GOT3 (cell line): ENCODE measurements around the gene WWOX.

ENCODE experiments used
- DNase-seq: peaks from one replicate; lab custom pipeline; 2025; ENCODE audit warnings: mixed read lengths; lab: John Stamatoyannopoulos, UW

WWOX gene

DNA sequence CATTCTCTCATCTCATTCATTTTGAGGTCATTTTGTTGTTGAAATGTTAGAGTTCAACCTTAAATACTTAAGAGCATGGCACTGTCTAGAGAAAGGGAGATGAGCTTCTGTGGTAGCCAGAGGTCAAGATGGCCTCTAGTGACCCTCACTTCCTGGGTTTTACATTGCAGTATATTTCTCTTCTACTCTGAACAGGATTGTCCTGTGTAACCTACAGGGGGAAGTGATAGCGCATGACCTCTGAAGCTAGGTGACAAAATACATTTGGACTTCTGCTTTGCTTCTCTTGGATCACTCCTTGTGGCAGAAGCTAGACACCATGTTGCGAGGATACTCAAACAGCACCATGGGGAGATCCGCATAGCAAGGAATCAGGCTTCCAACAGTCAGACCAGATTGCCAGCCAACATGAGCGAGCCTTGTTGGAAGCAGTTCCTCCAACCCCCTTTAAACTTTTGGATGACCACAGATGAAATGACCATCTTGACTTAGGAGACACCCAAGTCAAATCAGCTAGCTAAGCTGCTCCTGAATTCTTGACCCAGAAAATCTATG is 752.7 kb downstream of the WWOX start:
- DNase-seq: no peak

DNA sequence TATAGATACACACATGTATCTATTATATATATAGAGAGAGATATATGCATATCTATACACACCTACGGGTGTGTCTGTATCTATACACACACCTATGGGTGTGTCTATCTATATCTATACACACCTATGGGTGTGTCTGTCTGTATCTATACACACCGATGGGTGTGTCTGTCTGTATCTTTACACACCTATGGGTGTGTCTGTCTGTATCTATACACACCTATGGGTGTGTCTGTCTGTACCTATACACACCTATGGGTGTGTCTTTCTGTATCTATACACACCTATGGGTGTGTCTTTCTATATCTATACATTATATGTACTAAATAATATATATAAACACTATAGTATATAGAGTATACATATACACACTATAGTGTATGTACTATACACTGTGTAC is 762.6 kb downstream of the WWOX start:
- no peak for DNase-seq

DNA sequence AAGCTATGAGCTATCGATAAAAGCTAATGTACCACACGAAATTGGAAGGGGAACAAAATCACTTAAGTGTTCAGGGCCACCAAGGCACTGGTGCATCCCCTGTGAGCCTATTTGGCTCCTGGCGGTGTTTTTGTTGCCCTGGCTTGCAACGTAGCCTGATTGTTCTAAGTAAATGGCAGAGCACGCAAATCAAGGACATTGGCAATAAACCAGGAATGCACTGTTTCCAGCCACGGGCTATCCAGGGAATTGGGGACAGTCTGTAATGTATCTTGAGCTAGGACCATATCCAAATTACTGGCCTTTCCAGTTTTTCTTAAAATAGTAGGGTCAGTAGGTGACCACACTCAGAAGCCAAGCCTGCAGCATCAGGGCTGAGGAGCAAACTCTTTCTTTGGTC is 767.1 kb downstream of the WWOX start:
- no peak for DNase-seq

DNA sequence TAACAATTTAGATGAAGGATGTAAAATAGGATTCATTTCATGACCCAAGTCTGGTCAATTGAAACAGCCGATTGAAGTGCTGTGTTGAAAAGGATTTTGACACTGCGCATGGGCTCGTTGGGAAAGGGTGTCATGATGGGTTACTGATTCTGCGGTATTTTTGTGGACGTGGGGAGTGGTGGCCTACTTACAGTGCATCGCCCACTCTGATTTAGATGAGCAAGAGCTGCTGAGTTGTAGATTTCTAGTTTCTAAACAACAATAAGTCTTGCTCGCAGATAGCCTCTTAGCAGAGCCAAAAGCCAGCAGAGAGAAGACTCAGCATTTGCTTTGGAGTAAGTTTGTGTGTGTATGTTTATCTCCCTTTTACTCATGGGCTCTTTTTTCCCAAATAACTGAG is 770.0 kb downstream of the WWOX start:
- DNase-seq: no peak

DNA sequence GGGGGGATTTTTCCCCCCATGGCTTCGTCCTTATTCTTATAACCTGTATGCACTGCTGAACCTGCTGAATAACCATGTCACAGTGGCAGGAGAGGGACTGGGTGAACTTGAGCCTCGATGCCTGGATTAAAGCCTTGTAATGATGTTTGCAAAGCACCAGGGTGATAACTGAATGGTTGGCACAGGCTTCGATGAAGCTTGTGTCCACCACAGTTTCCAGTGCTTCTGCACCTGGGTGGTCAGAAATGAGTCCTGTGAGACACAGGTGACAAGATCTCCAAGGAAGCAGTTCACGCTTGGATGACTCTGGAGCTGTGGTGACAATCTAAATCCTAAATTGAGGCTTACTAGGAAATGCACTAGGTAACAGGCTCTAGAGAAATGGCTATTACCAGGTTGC is 771.8 kb downstream of the WWOX start:
- DNase-seq: no peak

DNA sequence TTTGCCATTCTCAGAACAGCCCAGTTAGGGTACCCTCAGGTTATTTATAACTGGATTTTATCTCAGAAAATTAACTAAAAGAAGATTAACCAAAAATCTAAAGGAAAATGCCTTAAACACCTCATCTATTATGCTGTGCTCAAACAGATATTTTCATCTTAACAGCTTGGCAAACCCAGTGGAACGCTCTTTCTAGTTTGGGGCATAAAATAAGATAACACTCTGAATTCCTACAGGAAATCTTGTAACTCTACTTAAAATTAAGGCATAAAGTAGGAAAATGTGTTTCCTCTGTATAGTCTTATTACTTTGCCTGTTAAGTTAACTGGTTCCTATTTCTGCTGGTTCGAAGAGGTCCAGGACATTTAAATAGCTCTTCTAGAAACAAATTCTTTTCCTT is 777.2 kb downstream of the WWOX start:
- no peak for DNase-seq

DNA sequence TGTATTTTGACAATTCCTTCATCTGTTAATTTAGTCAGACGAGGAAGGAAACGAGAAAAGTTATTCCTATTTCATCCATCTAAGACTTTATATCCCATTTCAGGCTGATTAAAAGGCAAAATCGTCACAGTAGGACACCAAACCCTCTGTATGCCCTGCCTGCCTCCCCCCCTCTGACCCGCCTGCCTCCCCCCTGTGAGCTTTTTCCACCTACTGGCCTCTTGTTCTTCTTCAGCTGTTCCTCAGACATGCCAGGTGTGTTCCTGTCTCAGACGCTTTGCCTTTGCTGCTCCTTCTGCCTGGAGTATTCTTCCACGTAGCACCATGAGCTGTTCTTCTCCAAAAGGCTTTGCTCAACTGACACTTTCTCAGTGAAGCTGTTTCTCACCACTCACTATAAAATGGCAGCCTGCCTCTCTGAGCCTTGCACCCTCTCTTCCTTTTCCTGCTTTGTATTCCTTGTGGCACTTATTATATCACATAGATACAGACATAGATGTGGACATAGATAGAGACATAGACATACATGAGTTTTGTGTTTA is 777.7 kb downstream of the WWOX start:
- DNase-seq: no peak

DNA sequence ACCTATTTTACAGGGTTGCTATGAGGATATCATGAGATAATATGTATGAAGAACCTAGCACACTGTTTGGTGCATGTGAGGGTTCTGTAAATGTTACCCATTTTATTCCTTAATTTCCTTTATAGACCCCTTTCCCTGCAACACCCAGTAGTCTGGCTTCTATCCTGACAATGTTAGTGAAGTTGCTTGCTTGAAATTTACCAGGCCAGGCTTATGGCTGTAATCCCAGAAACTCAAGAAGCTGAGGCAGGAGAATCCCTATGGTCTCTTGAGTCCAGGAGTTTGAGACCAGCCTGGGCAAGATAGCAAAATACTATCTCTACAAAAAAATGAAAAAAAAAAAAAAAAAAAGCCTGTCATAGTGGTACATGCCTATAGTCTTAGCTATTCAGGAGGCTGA is 779.1 kb downstream of the WWOX start:
- no peak for DNase-seq

DNA sequence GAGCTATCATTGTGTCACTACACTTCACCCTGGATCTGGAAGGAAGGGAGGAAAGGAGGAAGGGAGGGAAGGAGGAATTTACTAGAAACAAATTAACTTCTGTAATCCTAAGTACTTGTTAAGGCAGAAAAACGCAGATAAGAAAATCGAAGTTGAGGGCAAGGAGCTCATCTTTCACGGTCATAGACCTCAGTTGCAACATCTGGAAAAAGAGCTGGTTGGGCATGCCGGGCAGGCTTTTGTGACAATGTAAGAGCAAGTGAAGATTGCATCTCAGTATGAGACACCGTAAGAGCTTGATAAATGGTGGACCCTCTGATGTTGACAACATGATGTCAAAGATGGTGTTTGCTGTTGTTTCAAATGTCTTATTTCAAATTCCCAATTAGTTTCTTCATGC is 779.6 kb downstream of the WWOX start:
- DNase-seq: no peak

DNA sequence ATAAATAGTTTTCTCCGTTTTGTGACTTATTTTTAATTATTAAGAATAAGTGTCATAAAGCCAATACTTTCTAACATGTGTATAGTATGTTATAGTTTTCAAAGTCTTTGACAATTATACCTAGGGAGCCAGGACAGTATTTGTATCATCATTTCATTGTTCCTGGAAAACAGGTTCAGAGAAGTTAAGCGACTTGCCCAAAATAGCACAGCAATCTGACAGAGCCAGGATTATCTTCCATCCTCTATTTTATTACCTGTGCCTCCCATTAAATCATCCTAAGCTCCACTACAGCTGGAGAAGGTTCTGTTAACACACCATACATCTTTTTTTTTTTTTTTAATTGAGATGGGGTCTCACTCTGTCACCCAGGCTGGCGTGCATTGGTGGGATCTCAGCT is 782.7 kb downstream of the WWOX start:
- DNase-seq: no peak

DNA sequence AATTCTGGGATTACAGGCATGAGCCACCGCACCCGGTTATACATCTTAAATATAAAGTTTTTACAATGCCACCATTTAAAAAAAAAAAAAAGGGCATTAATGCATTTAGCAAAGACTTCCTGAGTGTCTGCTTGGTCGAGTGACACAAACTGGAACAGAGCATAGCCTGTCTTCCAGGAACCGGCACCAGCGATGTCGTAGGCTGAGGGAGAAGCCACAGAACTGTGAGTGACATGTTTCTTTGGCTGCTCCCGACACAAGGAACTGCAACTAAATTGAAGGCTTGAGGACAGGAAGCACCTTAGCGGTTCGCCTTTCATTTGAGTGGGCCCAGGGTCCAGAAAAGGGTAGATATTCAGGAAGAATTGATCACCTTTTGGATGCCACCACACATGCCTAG is 783.3 kb downstream of the WWOX start:
- no peak for DNase-seq

DNA sequence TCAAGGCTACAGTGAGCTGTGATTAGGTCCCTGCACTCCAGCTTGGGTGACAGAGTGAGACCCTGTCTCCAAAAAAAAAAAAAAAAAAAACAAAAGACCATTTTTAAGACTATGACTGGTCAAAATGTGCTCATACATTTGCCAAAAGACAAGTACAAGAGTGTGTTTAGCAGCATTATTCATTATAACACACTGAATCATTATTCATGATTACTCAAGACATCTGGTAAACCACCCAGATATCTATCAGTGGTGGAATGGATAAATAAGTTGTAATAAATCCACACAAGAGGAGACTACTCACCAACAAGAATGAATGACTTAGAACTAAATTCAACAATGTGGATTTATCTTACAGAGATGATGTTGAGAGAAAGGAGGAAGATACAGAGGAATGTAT is 784.8 kb downstream of the WWOX start:
- DNase-seq: no peak

DNA sequence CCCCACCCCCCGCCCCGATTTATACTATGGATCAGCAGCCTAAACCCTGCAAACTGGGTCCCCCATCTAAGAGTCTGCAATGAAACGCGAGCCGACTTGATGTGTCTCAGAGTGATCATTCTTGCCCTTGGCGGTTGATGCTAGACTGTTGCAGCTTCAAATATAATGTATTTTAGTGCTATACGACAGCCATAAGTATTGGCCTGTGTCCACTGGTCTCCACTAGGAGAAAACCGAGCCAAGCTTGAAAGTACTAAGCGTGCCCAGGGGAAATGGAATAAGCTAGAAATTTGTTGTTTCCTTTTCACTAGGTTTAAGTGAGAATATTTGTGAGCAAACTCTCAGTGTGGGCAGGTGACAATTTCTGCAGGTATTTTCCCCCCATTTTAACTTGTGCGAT is 789.9 kb downstream of the WWOX start:
- no peak for DNase-seq

DNA sequence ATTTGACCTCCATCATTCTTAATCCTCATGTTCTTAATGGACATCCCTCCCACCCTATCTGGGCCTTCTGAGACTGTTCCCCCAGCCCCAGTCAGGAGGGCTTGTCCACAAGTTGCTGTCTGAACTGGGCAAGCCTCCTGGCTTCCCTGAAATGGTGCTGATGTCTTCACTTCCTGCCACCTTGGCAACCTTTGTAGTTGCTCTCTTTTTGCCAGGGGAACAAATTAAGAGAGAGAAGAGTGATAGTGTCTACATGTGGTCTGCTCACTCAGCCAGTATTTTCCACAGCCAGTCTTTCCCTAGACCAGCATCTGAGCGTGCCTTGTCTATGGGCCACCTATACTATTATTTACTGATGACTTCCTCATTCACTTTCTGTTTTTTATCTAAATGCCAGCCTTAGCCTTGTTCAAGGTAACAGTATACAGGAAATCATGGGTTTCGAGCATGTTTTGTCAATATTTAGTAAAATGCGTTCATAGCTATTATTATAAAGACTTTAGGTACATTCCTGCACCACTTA is 791.0 kb downstream of the WWOX start:
- DNase-seq: no peak

DNA sequence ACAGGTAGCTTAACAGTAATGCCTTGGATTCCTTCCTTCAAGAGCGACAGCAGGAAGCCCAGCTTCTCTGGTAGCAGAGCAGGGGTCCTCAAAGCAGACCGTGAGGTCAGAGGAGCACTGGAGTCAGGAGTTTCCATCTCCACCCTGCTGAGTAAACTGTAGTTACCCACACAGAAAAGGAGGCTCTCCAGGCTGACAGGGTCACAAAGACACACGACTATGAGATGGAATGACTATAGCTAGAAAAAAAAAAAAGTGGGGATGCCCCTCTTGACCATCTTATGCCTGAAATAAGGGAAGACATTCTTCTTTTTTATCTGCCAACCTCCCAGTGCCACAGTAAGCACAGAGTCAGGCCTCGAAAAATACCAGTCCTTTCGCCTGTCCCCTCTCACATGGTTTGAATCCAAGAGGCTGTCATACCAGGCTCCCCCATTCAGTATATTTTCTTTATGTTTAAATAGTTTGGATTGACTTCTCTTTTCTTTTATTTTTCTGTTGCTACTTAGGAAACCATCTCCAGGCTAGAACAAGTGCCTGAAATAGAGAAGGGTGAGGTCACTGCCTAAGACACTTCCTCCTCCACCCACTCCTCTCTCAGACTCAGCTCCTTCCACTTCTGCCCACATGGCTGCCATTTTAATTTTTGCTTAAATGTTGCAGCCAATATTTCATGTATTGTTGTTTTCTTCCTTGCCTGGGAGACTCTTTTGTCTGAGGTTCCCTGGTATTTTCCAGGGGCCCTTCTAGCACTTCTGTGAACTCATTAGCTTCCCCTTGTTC is 793.7 kb downstream of the WWOX start:
- DNase-seq: no peak

DNA sequence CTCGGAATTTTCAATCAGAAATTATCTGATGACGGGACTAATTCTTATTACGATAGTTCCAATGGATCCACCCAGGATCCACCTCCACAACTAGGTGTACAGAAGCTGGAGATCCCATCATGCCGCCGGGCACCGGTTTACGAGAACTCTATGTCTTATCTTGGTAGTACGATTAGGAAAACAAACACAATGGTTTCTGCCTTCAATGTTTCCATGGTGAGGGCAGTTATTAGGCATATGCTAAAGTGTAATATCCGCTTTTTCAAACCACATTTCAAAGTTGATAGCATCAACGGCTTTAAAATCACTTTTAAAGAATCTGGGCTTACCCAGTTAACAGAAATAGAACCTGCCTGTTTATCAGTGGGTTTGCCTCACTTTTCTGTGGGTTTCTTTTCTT is 795.4 kb downstream of the WWOX start:
- DNase-seq: no peak

DNA sequence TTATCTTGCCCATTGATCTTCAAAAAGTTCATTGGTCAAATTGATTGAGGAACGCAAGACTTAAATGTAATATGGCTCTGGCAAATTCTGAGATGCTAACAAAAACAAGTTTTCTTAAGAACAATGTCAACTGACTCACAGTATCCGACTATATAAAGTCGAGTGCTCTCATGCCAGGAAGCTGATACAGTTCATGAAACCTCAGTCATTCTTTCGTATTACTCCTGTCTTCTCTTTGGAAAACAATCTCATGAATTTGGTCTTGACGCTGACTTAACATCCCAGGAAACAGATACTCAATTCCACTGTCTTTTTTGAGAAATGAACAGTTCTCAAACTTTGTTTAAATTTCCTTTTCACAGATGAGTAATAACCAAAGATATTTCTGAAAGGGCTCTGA is 796.2 kb downstream of the WWOX start:
- DNase-seq: no peak

DNA sequence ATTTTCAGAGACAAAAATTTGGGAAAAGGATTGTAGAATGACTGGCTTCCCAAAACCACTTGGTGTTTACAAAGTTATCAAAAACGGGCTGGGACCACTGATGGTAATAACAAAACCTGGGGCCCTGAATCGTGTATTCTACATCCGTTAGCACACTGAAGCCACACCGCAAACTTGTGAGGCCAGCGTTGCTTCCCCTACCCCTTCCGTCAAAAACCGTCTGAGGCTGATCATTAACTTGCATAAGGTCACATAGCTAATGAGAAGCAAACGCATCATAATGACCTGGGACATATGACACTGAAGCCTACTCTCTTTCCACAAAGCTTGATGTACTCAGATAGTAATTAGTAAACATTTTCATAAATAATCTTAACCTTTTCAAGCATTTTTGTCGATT is 796.8 kb downstream of the WWOX start:
- DNase-seq: no peak

DNA sequence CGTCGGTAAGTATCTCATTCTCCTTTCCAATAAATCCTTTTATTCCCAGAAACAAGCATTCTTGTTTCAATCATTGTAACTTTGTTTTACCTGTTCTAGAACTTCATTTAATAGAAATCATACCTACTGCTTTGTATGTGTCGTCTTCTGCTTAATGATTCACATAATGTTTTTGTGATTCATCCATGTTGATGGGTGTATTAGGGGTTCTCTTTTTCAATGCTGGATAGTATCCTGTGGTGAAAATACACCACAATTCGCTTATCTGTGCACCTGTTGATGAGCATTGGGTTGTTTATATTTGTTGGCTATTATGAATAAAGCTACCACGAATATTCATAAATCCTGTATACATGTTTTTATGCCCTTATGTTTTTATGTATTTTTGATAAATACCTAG is 797.8 kb downstream of the WWOX start:
- no peak for DNase-seq

DNA sequence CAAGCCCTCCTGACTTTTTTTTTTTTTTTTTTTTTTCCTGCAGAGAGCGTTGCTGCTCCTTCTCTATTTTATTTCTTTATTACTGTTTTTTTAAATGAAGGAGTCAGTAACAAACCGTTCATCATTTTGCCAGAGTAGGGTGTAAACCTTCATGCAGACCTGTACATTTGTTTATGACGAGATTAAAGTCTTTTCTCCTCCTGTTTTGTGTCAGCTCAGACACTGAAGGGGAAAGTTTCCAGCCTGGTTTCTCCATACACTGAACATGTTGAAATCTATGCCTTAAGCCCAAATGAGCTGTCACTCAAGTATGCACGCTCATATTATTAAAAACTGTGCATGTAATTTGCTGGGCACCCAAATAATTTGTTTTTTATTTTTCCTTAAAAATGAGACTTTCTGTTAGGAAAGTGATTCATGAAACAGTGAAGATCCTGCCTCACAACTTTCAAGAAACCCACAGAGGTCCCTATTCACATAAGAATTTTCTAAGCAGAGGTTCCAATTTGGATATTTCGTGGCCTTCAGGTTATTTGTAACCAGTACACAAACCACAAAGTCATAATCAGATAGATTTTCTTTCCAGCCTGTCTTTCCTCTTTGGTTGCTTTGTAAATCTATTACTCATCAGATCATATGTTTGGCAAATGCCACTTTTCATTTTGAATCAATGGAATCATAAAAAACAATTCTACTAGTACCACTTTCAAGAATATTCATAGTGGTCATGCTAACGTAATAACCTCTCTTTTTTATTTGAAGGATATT is 800.8 kb downstream of the WWOX start:
- DNase-seq: no peak

DNA sequence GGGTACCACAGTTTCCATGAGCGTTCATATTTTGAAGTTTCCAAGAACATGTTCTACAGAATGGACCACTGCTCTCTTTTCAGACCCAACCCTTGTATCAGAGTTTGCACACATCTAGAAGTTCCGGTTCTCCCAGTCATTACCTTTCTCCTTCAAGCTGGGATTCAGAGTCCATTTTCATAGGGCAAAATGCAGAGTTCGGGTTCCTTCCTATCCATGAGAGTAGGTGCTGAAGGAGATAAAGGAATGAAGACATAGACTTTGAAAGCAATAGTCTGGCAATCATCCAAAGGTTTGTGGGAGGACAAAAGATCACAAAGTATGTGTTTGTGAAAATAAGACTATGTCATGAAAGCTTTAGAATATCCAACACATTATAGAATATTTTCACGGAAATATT is 801.5 kb downstream of the WWOX start:
- no peak for DNase-seq

DNA sequence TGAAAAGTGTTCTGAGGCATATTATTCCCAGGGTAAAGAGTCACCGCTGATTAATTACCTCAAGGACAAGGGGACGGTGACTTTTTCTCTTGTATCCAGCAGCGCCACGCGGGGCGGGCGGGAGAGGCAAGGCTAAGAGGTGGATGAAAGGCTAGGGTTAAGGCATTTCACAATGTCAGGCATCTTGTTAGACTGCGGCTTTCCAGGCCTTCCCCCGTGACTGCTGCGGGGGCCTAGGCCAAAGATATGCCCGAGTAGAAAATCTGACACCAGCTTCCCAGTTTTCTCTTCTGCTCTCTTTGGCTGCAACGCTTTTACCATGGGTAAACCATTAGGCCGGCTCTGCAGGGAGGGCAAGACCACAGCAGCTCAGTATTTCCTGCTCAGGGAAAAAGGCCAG is 802.9 kb downstream of the WWOX start:
- no peak for DNase-seq

DNA sequence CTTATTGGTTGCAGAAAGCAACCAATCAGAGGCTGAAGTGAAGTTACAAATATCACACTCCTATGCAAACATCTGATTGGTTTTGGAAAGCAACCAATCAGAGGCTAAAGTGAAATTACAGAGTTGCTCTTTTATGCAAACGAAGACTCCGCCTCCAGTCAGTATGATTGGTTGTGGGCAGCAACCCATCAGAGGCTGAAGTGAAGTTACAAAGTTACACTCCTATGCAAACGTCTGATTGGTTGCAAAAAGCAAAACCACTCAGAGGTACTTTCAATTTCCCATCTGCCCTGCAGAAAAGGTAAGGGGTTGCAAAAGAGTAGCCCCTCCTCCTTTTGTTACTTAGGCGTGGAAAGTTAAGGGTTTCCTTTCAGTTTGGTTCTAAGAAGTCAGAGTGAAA is 803.8 kb downstream of the WWOX start:
- no peak for DNase-seq
